PC-9 (cell line): ENCODE measurements around the gene MOBP. TPM values are rescaled to one million over a fixed set of nuclear protein-coding genes. Genes with fewer than 3 reads are reported as not detected.

Experiments
- BruUV-seq: library from RNA; stranded (reverse); fragments of 400-500 nt; replicated peaks from 2 replicates; lab custom pipeline; 2021; lab: Mats Ljungman, UMichigan
- CTCF ChIA-PET: fragments of 300-600 bp; sonication (Branson Sonifier 250); formaldehyde crosslinking; loops from one replicate; lab custom pipeline; 2022; ENCODE audit warnings: antibody characterized with exemption; lab: Charles Lee
- POLR2A ChIA-PET: fragments of 300-600 bp; sonication (Branson Sonifier 250); formaldehyde crosslinking; loops from one replicate; lab custom pipeline; 2022; ENCODE audit warnings: antibody characterized with exemption; ENCODE audit not compliant: unreplicated experiment; lab: Charles Lee
- DNase-seq, 2 experiments: peaks; one replicate each; pipeline versions ENCODE4 v3.0.0 to v3.0.0-alpha.2; 2015 to 2022; ENCODE audit warnings: mixed read lengths in 1 of 2
- H2AFZ ChIP-seq: fragments of 200-600 bp; sonication (generic); 2 replicates; pipeline ENCODE4 v1.8.1; 2017; ENCODE audit warnings: antibody characterized with exemption
- H3F3A ChIP-seq: fragments of 200-600 bp; sonication (generic); 2 replicates; pipeline ENCODE4 v1.8.1; 2017; ENCODE audit warnings: antibody characterized with exemption, mild to moderate bottlenecking, low read depth; ENCODE audit not compliant: insufficient read depth
- H3K27ac ChIP-seq: fragments of 200-600 bp; sonication (generic); 2 replicates; pipeline ENCODE4 v1.6.1; 2016; ENCODE audit warnings: mixed run types
- H3K27me3 ChIP-seq: fragments of 200-600 bp; sonication (generic); 2 replicates; pipeline ENCODE4 v1.6.1; 2016; ENCODE audit warnings: low read depth, mixed run types; ENCODE audit not compliant: insufficient read depth
- H3K36me3 ChIP-seq: fragments of 200-600 bp; sonication (generic); 2 replicates; pipeline ENCODE4 v1.6.1; 2016; ENCODE audit warnings: low read depth, mixed run types
- H3K4me1 ChIP-seq: fragments of 200-600 bp; sonication (generic); replicated peaks from 2 replicates; pipeline ENCODE4 v1.6.1; 2016; ENCODE audit warnings: mixed run types; ENCODE audit not compliant: insufficient read depth
- H3K4me2 ChIP-seq: fragments of 200-600 bp; sonication (generic); 2 replicates; pipeline ENCODE4 v1.6.1; 2017; ENCODE audit warnings: mixed run types
- H3K4me3 ChIP-seq: fragments of 200-600 bp; sonication (generic); 2 replicates; pipeline ENCODE4 v1.6.1; 2016; ENCODE audit warnings: mixed run types
- H3K79me2 ChIP-seq: fragments of 200-600 bp; sonication (generic); 2 replicates; pipeline ENCODE4 v1.6.1; 2017; ENCODE audit warnings: low read depth, mixed run types
- H3K9me2 ChIP-seq: fragments of 200-600 bp; sonication (generic); 2 replicates; pipeline ENCODE4 v1.8.1; 2017; ENCODE audit warnings: mild to moderate bottlenecking; ENCODE audit not compliant: insufficient read depth
- H3K9me3 ChIP-seq: fragments of 200-600 bp; sonication (generic); 2 replicates; pipeline ENCODE4 v1.8.1; 2016; ENCODE audit warnings: low read depth; ENCODE audit not compliant: insufficient read depth
- H4K20me1 ChIP-seq: fragments of 200-600 bp; sonication (generic); 2 replicates; pipeline ENCODE4 v1.8.1; 2017; ENCODE audit not compliant: insufficient read depth
- EZH2 ChIP-seq: fragments of 200-600 bp; sonication (generic); IDR thresholded peaks from 2 replicates; pipeline ENCODE4 v1.8.0; 2017; ENCODE audit warnings: antibody characterized with exemption, low read depth
- intact Hi-C: fragments of 100-400 bp; cut with micrococcal nuclease; formaldehyde crosslinking; loops from one replicate; pipeline ENCODE4 v1.10.0; 2022; ENCODE audit not compliant: unreplicated experiment
- total RNA-seq: library from RNA; stranded (reverse); gene quantifications from 2 replicates; pipeline ENCODE4 v1.2.3, GENCODE V29; 2021
- TF ChIP-seq, protein P1 (sequence below): fragments of 200-600 bp; sonication (generic); conservative IDR thresholded peaks from 2 replicates; pipeline ENCODE4 v1.6.1; 2017; ENCODE audit warnings: mixed run types, antibody characterized with exemption, mild to moderate bottlenecking, moderate library complexity

MOBP gene
- total RNA-seq, 1 experiment from 2014 or later: not detected

DNA sequence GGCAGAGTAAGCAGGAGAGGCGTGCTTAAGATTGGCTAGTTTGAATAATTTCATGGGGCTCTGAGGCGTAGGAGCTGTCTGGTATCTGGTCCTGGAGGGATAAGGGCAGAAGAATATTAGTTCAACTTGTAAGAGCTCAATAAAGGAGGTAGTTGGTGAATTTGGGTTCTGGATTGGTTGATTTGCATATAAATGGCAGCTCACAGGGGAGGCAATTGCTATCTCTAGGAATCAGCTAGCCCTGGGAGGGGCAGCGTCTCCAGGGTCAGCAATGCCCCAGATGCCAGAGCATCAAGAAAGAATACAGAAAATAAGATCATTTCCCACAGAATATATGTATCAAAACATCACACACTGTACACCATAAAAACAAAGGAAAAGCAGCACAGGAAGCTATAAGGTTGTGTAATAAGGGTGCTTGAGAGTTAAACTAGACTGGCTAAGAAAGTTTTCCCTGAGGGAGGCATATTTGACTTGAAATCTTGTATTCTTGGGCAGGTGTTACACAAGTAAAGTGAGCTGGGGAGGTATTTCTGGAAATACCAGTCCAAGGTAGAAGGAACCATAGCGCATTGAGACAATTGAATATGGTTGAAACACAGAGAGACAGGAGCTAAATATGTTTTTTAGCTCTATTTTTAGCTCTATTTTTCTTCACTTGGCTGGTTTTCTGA, 6.1 kb downstream of the MOBP start:
- Histone ChIP-seq H3K4me1 (no peaks in the 10 kb centered on the region), H4K20me1 (no peaks in the 10 kb centered on the region), H3K27me3 (no peaks in the 10 kb centered on the region), H3K9me3 (no peaks in the 10 kb centered on the region), H3K27ac (no peak overlapping the region), H3K79me2 (no peaks in the 10 kb centered on the region), H3K36me3 (no peaks in the 10 kb centered on the region), H3K4me3 (no peak overlapping the region), H3K4me2 (no peak overlapping the region), H3F3A (no peaks in the 10 kb centered on the region), H2AFZ (no peak overlapping the region), H3K9me2 (no peaks in the 10 kb centered on the region)
- ChIA-PET POLR2A (no interaction called here), CTCF (no interaction called here)
- TF ChIP-seq, protein P1, sequence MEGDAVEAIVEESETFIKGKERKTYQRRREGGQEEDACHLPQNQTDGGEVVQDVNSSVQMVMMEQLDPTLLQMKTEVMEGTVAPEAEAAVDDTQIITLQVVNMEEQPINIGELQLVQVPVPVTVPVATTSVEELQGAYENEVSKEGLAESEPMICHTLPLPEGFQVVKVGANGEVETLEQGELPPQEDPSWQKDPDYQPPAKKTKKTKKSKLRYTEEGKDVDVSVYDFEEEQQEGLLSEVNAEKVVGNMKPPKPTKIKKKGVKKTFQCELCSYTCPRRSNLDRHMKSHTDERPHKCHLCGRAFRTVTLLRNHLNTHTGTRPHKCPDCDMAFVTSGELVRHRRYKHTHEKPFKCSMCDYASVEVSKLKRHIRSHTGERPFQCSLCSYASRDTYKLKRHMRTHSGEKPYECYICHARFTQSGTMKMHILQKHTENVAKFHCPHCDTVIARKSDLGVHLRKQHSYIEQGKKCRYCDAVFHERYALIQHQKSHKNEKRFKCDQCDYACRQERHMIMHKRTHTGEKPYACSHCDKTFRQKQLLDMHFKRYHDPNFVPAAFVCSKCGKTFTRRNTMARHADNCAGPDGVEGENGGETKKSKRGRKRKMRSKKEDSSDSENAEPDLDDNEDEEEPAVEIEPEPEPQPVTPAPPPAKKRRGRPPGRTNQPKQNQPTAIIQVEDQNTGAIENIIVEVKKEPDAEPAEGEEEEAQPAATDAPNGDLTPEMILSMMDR: no peak
- no peak for TF ChIP-seq EZH2
- intact Hi-C loops: no loop called here
- DNase-seq: no peak
- BruUV-seq: no TSS peak

- ChIA-PET POLR2A (no interaction called here), CTCF (no interaction called here)
- Histone ChIP-seq H3K4me3 (no peak overlapping the region), H3K27ac (no peak overlapping the region), H3K9me3 (no peaks in the 10 kb centered on the region), H3K36me3 (no peaks in the 10 kb centered on the region), H4K20me1 (no peaks in the 10 kb centered on the region), H3K79me2 (no peaks in the 10 kb centered on the region), H3K9me2 (no peaks in the 10 kb centered on the region), H3K4me2 (no peak overlapping the region), H3K27me3 (no peaks in the 10 kb centered on the region), H3K4me1 (no peaks in the 10 kb centered on the region), H2AFZ (no peak overlapping the region), H3F3A (no peaks in the 10 kb centered on the region)
- TF ChIP-seq, protein P1: no peak
- no peak for TF ChIP-seq EZH2
- DNase-seq: no peak
- intact Hi-C loops: no loop called here
- no TSS peak for BruUV-seq
Observed at GRCh38 chr3:39474126-39474515, 6.6 kb downstream of the MOBP start.

DNA sequence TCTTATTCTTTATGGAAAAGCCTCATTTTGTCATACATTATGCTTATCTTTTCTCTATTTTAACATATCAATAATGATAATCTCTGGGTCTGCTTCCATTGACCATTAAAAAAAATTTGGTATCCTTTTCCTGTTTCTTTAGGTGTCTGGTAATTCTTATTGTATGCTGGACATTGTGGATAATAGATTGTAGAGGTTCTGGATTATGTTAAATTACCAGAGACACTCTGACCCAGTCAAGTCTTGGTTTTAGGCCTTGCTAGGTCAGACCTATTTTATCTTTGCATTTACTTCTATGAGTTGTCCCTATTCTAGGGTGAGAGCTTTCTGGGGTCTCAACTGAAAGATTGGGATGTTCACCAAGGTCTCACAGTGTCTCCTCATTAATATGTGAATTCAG, 9.3 kb downstream of the MOBP start:
- DNase-seq: no peak
- Histone ChIP-seq H3F3A (no peaks in the 10 kb centered on the region), H3K27ac (no peak overlapping the region), H4K20me1 (no peaks in the 10 kb centered on the region), H2AFZ (no peak overlapping the region), H3K4me3 (no peak overlapping the region), H3K36me3 (no peaks in the 10 kb centered on the region), H3K27me3 (peaks cover 15% of the 10 kb centered on the region), H3K4me1 (no peaks in the 10 kb centered on the region), H3K9me2 (no peaks in the 10 kb centered on the region), H3K4me2 (no peak overlapping the region), H3K79me2 (no peaks in the 10 kb centered on the region), H3K9me3 (no peaks in the 10 kb centered on the region)
- ChIA-PET POLR2A (no interaction called here), CTCF (no interaction called here)
- intact Hi-C loops: no loop called here
- TF ChIP-seq, protein P1: no peak
- TF ChIP-seq EZH2: no peak
- BruUV-seq: no TSS peak
